ACC112 (cell line): ENCODE measurements around the gene TUBG1.

Experiments
- H2AFZ ChIP-seq: fragments of 200-600 bp; sonication (generic); one replicate; pipeline ENCODE4 v1.6.0; 2017; ENCODE audit warnings: antibody characterized with exemption, low read length; ENCODE audit not compliant: unreplicated experiment
- H3K27ac ChIP-seq: fragments of 200-600 bp; sonication (generic); 2 replicates; pipeline ENCODE4 v1.5.1; 2014; ENCODE audit warnings: low read depth, mild to moderate bottlenecking, antibody characterized with exemption, low read length, moderate library complexity
- H3K27me3 ChIP-seq: fragments of 200-600 bp; sonication (generic); 2 replicates; pipeline ENCODE4 v1.6.1; 2014; ENCODE audit warnings: mild to moderate bottlenecking, antibody characterized with exemption, low read length, moderate library complexity, mixed read lengths; ENCODE audit not compliant: insufficient read depth
- H3K36me3 ChIP-seq: fragments of 200-600 bp; sonication (generic); 2 replicates; pipeline ENCODE4 v1.6.1; 2016; ENCODE audit warnings: mild to moderate bottlenecking, antibody characterized with exemption, low read length, moderate library complexity, mixed read lengths; ENCODE audit not compliant: insufficient read depth
- H3K4me1 ChIP-seq: fragments of 200-600 bp; sonication (generic); one replicate; pipeline ENCODE4 v1.6.1; 2016; ENCODE audit warnings: low read length, mixed read lengths; ENCODE audit not compliant: insufficient read depth, unreplicated experiment, control insufficient read depth
- H3K4me3 ChIP-seq: fragments of 200-600 bp; sonication (generic); 2 replicates; pipeline ENCODE4 v1.5.1; 2014; ENCODE audit warnings: mild to moderate bottlenecking, low read depth, low read length
- H3K79me2 ChIP-seq: fragments of 200-600 bp; sonication (generic); one replicate; pipeline ENCODE4 v1.6.0; 2016; ENCODE audit warnings: low read length; ENCODE audit not compliant: control insufficient read depth, unreplicated experiment, insufficient read depth

The TUBG1 gene

DNA sequence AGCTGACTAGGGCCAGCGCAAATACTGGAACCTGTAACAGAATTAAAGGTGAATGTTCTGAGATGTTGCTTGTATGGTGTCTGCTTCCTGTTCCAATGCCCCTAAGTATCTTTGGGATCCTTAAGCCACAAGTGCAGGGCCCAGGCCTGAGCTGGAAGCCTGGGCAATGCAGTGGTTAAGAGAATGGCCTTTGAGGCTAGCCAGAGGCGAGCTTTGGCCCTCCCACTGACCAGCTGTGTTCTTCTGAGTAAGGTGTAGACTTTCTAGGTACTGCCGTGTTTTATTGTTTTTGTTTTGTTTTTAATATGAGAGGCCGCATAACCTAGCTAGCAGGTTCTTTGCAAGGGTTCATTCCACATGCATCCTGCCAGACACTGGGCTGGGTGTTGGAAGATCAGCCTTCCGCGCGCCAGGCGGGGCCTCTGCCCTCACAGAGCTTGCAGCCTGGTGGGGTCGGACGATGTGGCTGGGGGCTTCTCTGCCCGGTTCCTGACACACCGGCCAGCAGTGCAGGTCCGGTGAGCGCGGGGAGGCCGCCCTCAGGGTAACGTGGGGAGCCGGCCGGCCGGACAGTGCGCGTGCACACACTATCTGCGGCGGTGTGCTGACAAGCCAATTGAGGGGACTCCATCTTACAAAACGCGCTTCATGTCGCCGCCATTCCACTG, 43.1 kb upstream of the TUBG1 start:
- Histone ChIP-seq H3K4me3 (peak overlapping the region; percentile 98), H3K36me3 (peaks cover 16% of the 10 kb centered on the region), H3K79me2 (peaks cover 55% of the 10 kb centered on the region), H3K4me1 (peaks cover 24% of the 10 kb centered on the region), H3K27me3 (no peaks in the 10 kb centered on the region), H3K27ac (no peak overlapping the region), H2AFZ (no peak overlapping the region)

DNA sequence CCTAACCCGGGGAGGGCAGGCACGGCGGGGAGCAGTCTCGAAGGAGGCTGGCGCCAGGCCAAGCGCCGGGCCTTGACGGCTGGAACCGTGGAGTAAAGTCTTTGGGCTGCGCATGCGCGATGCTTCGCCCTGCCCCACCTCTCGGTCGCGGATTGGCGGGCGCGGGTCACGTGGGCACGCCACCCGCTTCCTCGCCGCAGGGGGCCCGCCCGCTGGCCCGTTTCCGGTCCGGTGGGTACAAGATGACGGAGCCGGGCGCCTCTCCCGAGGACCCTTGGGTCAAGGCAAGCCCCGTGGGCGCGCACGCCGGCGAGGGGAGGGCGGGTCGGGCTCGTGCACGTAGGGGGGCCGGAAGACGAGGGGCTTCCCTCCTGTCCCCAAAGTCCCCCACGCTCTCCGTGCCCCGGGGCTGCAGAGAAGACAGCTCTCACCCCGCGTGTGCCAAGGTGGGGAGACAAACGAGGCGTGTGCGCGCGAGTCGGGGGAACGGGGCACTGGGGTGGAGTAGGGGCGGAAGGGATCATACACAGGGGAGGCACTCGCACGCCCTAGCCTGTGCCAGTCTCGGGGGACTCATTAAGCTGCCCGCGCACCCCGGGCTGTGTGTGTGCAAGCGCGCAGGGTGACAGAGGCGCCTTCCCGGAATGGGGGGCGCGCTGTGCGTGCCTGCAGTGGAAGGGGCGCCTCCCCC, 42.5 kb upstream of the TUBG1 start, which contains the start of gene MLX:
Gene MLX, plus strand, starts transcription at position 218 of the 691 bp plus-strand sequence. Its CDS starts 25 bp downstream, at position 243.
- H3K4me3 ChIP-seq, result peak within 1 kb of the TSS; percentile 98
- no peak within 1 kb of the TSS for H2AFZ ChIP-seq
- H3K27me3 ChIP-seq, result no peaks in the 10 kb centered on the region
- peaks cover 24% of the 10 kb centered on the region for H3K4me1 ChIP-seq
- peaks cover 21% of the 10 kb centered on the region for H3K36me3 ChIP-seq
- peaks cover 52% of the 10 kb centered on the region for H3K79me2 ChIP-seq
- H3K27ac ChIP-seq, result peak within 1 kb of the TSS; percentile 43

DNA sequence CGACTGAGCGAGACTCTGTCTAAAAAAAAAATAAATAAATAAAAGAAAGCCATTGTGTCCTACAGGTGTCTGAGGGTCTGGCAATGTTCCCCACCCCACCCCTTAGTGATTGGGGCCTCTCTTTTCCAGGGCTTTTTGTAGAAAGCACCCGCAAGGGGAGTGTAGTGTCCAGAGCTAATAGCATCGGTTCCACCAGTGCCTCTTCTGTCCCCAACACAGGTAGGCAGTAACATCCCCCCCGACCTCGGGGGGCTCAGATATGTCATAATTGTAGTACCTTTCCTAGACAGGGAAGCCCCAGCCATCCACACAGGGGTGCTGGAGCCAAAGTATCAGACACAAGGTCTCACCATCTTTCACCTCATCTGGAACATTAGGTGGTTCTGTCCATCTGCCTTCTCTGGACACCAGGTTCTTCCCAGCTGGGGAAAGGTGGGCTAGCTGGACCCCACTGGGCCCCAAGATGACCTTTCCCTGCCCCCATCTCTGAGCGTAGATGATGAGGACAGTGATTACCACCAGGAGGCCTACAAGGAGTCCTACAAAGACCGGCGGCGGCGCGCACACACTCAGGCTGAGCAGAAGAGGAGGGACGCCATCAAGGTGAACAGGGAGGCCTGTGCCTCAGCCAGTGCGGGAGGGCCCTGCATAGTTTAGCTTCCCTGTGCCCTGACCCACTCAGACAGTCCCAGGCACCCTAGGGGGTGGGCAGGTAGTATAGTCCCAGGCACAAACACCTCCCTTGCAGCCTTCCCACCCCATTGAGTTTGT, 41.0 kb upstream of the TUBG1 start:
- H2AFZ ChIP-seq, result no peak overlapping the region
- H3K4me1 ChIP-seq, result peaks cover 21% of the 10 kb centered on the region
- H3K27me3 ChIP-seq, result no peaks in the 10 kb centered on the region
- peaks cover 48% of the 10 kb centered on the region for H3K79me2 ChIP-seq
- peaks cover 33% of the 10 kb centered on the region for H3K36me3 ChIP-seq
- peak overlapping the region; percentile 34 for H3K4me3 ChIP-seq
- H3K27ac ChIP-seq, result no peak overlapping the region

DNA sequence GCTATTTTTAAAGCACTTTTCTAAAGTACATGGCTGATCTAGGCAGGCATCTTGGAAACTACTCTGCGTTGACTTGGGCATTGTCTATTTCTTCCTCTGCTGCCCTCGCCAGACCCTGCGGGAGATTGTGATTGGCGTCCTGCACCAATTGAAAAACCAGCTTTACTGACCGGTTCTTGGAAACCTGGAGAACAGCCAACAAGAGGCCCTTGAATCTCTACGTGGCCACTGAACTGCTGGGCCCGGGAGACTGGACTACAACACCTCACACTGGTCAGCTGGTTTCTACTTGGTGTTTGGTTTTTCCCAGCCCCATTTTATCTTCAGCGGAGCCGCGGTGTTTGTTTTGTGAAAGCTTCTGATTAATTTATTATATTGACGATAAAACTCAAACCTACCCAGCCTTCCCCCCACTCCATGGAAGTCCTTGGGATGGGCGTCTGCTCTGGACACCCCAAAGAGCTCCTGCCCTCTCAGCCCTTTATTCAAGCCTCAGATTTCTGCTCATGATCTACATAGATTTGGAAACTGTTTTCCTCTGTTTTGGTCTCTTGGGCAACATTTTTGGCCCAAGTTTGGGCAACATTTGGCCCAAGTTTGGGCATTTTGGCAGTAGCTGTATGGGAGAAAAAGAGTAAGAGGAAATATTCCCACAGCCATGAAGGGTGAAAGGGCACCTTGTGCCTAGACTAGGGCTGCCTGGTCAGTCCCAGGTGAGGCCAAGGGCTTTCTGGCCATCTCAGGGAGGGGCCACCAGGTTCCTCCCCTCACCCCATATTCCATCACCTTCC, 37.9 kb upstream of the TUBG1 start:
- Histone ChIP-seq H3K79me2 (peaks cover 62% of the 10 kb centered on the region), H2AFZ (no peak overlapping the region), H3K4me1 (peaks cover 22% of the 10 kb centered on the region), H3K4me3 (no peak overlapping the region), H3K27me3 (no peaks in the 10 kb centered on the region), H3K36me3 (peaks cover 48% of the 10 kb centered on the region), H3K27ac (peak overlapping the region; percentile 12; the same call in 1 of the 2 replicates)

DNA sequence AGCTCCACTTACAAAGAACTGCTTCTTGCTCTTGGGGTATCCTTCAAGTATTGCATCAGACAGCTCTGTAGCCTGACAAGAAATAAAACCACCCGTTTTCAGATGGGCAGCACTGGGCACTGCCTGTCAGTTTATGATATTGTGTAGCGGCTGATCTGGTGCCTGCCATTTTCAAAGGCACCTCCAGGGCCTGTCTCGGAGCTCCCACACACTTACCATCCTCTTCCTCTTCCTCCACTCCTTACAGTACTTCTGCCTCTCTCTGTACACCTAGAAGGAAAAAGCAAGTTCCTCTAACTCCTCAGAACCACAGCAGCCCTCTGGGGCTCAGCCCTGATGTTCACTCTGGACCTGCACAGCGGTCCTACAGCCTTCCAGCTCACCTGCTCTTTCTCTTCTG, 36.4 kb upstream of the TUBG1 start:
- no peak overlapping the region for H3K4me3 ChIP-seq
- H3K79me2 ChIP-seq, result peaks cover 60% of the 10 kb centered on the region
- no peak overlapping the region for H2AFZ ChIP-seq
- H3K27me3 ChIP-seq, result no peaks in the 10 kb centered on the region
- H3K4me1 ChIP-seq, result peaks cover 21% of the 10 kb centered on the region
- H3K27ac ChIP-seq, result peak overlapping the region; percentile 37; the same call in 1 of the 2 replicates
- peaks cover 48% of the 10 kb centered on the region for H3K36me3 ChIP-seq

DNA sequence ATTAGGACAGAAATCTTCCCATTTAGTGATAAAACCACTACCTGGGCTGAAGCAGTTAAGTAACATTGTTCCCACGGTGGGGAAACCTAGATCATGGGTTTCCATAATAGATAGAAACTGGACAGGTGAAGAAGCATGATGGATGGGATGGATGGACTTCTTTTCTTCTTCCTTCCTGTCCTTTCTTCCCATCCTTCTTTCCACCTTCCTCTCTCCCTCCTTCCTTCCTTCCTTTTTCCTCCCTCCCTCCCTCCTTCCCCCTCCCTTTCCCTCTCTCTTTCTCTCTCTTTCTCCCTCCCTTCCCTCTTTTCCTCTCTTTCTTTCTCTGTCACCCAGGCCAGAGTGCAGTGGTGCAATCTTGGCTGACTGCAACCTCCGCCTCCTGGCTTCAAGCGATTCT, 35.0 kb upstream of the TUBG1 start:
- Histone ChIP-seq H3K27ac (no peak overlapping the region), H3K27me3 (no peaks in the 10 kb centered on the region), H3K36me3 (peaks cover 41% of the 10 kb centered on the region), H2AFZ (no peak overlapping the region), H3K4me3 (no peak overlapping the region), H3K79me2 (peaks cover 47% of the 10 kb centered on the region), H3K4me1 (peaks cover 24% of the 10 kb centered on the region)

DNA sequence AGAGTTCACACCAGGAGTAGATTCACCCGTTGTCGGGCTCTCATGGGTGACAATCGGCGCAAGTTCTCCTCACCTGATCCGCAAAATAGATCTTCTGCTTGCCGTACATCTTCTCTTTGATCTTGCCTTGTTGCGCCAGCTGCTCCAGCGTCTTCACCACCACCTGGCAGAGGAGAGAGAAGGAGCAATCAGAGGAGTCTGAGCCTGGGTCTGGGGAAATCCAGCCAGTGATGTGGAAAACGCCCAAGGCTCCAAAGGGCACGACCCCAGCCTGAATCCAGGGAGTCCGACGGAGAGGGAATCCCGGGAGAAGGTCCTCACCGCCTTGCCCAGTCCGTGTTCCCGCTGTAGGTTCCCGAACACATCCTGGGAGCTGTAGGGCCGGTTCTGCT, 32.3 kb upstream of the TUBG1 start:
- H3K4me3 ChIP-seq, result peak overlapping the region; percentile 94
- peaks cover 18% of the 10 kb centered on the region for H3K4me1 ChIP-seq
- peaks cover 42% of the 10 kb centered on the region for H3K79me2 ChIP-seq
- peaks cover 25% of the 10 kb centered on the region for H3K36me3 ChIP-seq
- no peak overlapping the region for H2AFZ ChIP-seq
- H3K27ac ChIP-seq, result peak overlapping the region; percentile 74
- H3K27me3 ChIP-seq, result no peaks in the 10 kb centered on the region

DNA sequence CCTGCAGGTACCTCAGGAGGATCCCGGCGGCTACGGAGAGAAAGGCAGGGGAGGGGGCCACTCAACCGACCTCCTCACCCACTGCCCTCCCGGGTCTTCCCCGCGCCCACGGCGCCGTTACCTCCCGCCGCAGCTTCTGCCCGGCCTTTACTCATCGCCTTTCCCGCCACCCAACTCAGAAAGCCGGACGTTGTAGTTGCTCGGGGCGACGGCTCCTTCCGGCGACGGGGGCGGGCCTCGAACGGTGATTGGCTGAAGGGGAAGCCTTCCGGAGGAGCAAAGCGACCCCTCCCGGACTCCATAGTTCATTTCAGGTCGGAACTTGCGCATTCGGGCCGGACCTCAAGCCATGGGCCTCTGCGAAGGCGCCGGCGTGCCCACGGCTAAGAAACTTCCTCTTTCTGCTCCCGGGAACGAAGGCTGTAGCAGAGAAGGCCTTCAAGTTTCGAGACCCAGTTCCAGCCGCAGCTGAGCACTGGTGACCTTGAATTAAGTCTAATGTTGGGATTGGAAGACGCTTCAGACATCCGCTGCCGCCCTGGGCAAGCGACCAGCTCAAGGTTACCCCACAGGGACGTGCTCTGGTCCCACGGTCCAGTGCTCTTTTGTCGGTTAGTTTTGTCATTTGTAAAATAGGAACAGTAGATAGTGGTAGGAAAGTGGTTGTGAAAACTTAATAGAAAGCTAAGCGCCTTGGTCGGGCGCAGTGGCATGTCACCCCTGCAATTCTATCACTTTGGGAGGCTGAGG, 31.8 kb upstream of the TUBG1 start, which contains the start of gene PSMC3IP:
Gene PSMC3IP, minus strand, starts transcription at position 198 of the 750 bp plus-strand sequence. Its CDS starts 43 bp downstream, at position 155.
- Histone ChIP-seq H3K79me2 (peaks cover 39% of the 10 kb centered on the region), H3K36me3 (peaks cover 22% of the 10 kb centered on the region), H2AFZ (no peak within 1 kb of the TSS), H3K27me3 (no peaks in the 10 kb centered on the region), H3K27ac (peak within 1 kb of the TSS; percentile 74), H3K4me3 (peak within 1 kb of the TSS; percentile 94), H3K4me1 (peaks cover 18% of the 10 kb centered on the region)

DNA sequence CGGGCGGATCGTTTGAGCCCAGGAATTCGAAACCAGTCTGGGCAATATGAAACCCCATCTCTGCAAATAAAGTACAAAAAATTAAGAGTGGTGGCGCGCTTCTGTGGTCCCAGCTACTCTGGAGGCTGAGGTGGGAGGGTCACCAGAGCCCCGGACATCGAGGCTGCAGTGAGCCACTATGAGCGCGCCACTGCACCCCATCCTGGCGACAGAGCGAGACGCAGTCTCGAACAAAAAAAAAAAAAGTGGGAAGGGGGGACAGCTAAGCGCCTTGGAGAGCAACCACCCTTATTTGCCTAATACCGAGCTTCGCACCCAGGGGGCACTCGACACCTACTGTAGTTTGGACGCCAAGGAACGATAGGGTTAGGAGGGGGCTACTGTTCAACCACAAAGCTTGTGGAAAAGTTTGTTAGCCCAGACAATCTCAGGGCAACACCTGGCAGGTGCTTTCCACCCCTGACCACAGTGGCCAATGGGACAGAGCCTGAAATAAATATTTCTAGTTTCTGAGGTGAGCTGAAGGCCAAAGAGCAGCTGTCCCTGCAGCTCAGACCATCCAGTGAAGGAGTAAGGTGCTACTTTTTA, 31.1 kb upstream of the TUBG1 start:
- H3K36me3 ChIP-seq, result peaks cover 18% of the 10 kb centered on the region
- no peaks in the 10 kb centered on the region for H3K27me3 ChIP-seq
- H3K4me1 ChIP-seq, result peaks cover 14% of the 10 kb centered on the region
- H3K27ac ChIP-seq, result peak overlapping the region; percentile 74
- peak overlapping the region; percentile 94 for H3K4me3 ChIP-seq
- H2AFZ ChIP-seq, result no peak overlapping the region
- H3K79me2 ChIP-seq, result peaks cover 33% of the 10 kb centered on the region
